ENCODE data around the gene LHFPL2.

GRCh38 chr5:78565395-78565794 lies 83.2 kb downstream of the LHFPL2 start:
- TF ChIP-seq POLR2A (IDR thresholded peaks at IDR 0.05) = no peak
- TF ChIP-seq CTCF (IDR thresholded peaks at IDR 0.05) = no peak

Data from testis (tissue), 2 donors.